CD14-positive monocyte (primary cell): ENCODE data around the gene IRS2. TPM values are rescaled to one million over a fixed set of nuclear protein-coding genes. Genes with fewer than 3 reads are reported as not detected.

ENCODE experiments used
- DNase-seq, 3 donors: peaks; one replicate each; pipeline ENCODE4 v3.0.0-alpha.2; 2011 to 2022
- H2AFZ ChIP-seq: 2 replicates; pipeline ENCODE4 v1.6.0; 2012; ENCODE audit warnings: mild to moderate bottlenecking, low read depth, low read length, inconsistent platforms; ENCODE audit not compliant: insufficient read depth, poor library complexity, severe bottlenecking
- H3K27ac ChIP-seq, 2 donors: 1 replicate in 1 of 2; 2 replicates in 1 of 2; pipeline ENCODE4 v1.5.1; 2012 to 2013; ENCODE audit warnings: low read length in 2 of 2, control low read depth in 1 of 2, inconsistent platforms in 1 of 2, low read depth in 1 of 2, mild to moderate bottlenecking in 1 of 2
- H3K27me3 ChIP-seq, 2 donors: one replicate each; pipeline versions ENCODE4 v1.6.0 to v1.6.1; 2011 to 2013; ENCODE audit warnings: low read length in 2 of 2; ENCODE audit not compliant: control insufficient read depth in 2 of 2, insufficient read depth in 2 of 2
- H3K36me3 ChIP-seq, 2 donors: replicated peaks in 1 of 2; 1 replicate in 1 of 2; 2 replicates in 1 of 2; pipeline versions ENCODE4 v1.5.1 to v1.6.1; 2012 to 2013; ENCODE audit warnings: low read length in 2 of 2, control low read depth in 1 of 2, inconsistent platforms in 1 of 2, mild to moderate bottlenecking in 1 of 2; ENCODE audit not compliant: insufficient read depth in 2 of 2, control insufficient read depth in 1 of 2
- H3K4me1 ChIP-seq, 2 donors: 1 replicate in 1 of 2; 2 replicates in 1 of 2; pipeline versions ENCODE4 v1.5.1 to v1.6.1; 2012 to 2013; ENCODE audit warnings: low read length in 2 of 2, control low read depth in 1 of 2, inconsistent platforms in 1 of 2, mild to moderate bottlenecking in 1 of 2, moderate library complexity in 1 of 2; ENCODE audit not compliant: insufficient read depth in 2 of 2, control insufficient read depth in 1 of 2
- H3K4me2 ChIP-seq: replicated peaks from 2 replicates; pipeline ENCODE3; 2012; ENCODE audit warnings: low read length, moderate library complexity, mild to moderate bottlenecking; ENCODE audit not compliant: poor library complexity, severe bottlenecking; ENCODE audit errors: extremely low read depth
- H3K4me3 ChIP-seq, 3 experiments: fragments of 200-600 bp in 1 of 3; sonication (generic) in 1 of 3; replicated peaks in 1 of 3; 1 replicate in 2 of 3; 2 replicates in 1 of 3; pipeline ENCODE4 v1.5.1; 2011 to 2013; ENCODE audit warnings: low read length in 3 of 3, mild to moderate bottlenecking in 3 of 3, control low read depth in 2 of 3, low read depth in 2 of 3, inconsistent platforms in 1 of 3, moderate library complexity in 1 of 3
- H3K79me2 ChIP-seq: 2 replicates; pipeline ENCODE4 v1.6.0; 2012; ENCODE audit warnings: mild to moderate bottlenecking, control low read depth, inconsistent platforms, low read length, moderate library complexity; ENCODE audit not compliant: insufficient read depth
- H3K9ac ChIP-seq: 2 replicates; pipeline ENCODE4 v1.6.0; 2017; ENCODE audit warnings: low read length, mild to moderate bottlenecking; ENCODE audit not compliant: insufficient read depth, poor library complexity, severe bottlenecking
- H3K9me3 ChIP-seq, 2 donors: replicated peaks in 1 of 2; 1 replicate in 1 of 2; 2 replicates in 1 of 2; pipeline versions ENCODE4 v1.5.1 to v1.6.1; 2012 to 2013; ENCODE audit warnings: low read length in 2 of 2, control low read depth in 1 of 2; ENCODE audit not compliant: control insufficient read depth in 1 of 2, insufficient read depth in 1 of 2
- H4K20me1 ChIP-seq: 2 replicates; pipeline ENCODE4 v1.6.0; 2012; ENCODE audit warnings: mild to moderate bottlenecking, low read length, control low read depth, moderate library complexity; ENCODE audit not compliant: insufficient read depth
- H3K27ac Mint-ChIP-seq, 7 donors: one replicate each; pipeline ENCODE4 v1.8.0; 2020; ENCODE audit warnings: mild to moderate bottlenecking in 7 of 7, mixed read lengths in 7 of 7, moderate library complexity in 6 of 7, inconsistent platforms in 2 of 7
- H3K27me3 Mint-ChIP-seq, 3 donors: one replicate each; pipeline ENCODE4 v1.8.0; 2021 to 2022; ENCODE audit warnings: low read depth in 3 of 3, mild to moderate bottlenecking in 3 of 3, mixed read lengths in 3 of 3, moderate library complexity in 3 of 3, inconsistent platforms in 1 of 3
- H3K36me3 Mint-ChIP-seq, 2 donors: one replicate each; pipeline ENCODE4 v1.8.0; 2020; ENCODE audit warnings: mixed read lengths in 2 of 2, inconsistent platforms in 1 of 2, mild to moderate bottlenecking in 1 of 2
- H3K4me1 Mint-ChIP-seq: one replicate; pipeline ENCODE4 v1.8.0; 2020; ENCODE audit warnings: mild to moderate bottlenecking, mixed read lengths
- H3K4me3 Mint-ChIP-seq, 2 donors: one replicate each; pipeline ENCODE4 v1.8.0; 2020; ENCODE audit warnings: mild to moderate bottlenecking in 2 of 2, mixed read lengths in 2 of 2, moderate library complexity in 1 of 2
- H3K9me3 Mint-ChIP-seq, 7 donors: one replicate each; pipeline ENCODE4 v1.8.0; 2020 to 2022; ENCODE audit warnings: mixed read lengths in 7 of 7, mild to moderate bottlenecking in 6 of 7, moderate library complexity in 6 of 7, inconsistent platforms in 2 of 7
- CTCF ChIP-seq: fragments of 200-600 bp; IDR thresholded peaks from one replicate; pipeline ENCODE4 v1.8.0; 2022; ENCODE audit warnings: antibody characterized with exemption, mild to moderate bottlenecking
- WGBS: methylation state at CpG from one replicate; pipeline ENCODE4 v1.1.5; 2013; ENCODE audit warnings: missing lambda C conversion rate; ENCODE audit not compliant: insufficient coverage; 5-methylcytosine and 5-hydroxymethylcytosine counted together
- intact Hi-C, 2 donors: fragments of 100-400 bp; cut with micrococcal nuclease; formaldehyde crosslinking; loops; one replicate each; pipeline versions ENCODE4 v1.15.0 to v1.15.1; 2023
- polyA plus RNA-seq, 3 donors: library from polyadenylated mRNA; depleted of rRNA in 1 of 3; unstranded in 2 of 3; stranded (reverse) in 1 of 3; fragments of 300-500 nt in 2 of 3; fragments of >200 nt in 1 of 3; fragmentation: Illumina TruSeq in 2 of 3; gene quantifications; 1 replicate in 2 of 3; 2 replicates in 1 of 3; pipeline ENCODE4 v1.2.3, GENCODE V29; 2012 to 2021

The IRS2 gene
- polyA plus RNA-seq, 3 donors: 2.4 to 27.1 (median 3.5) TPM

GRCh38 chr13:109706015-109706715 is 80.2 kb downstream of the IRS2 start:
- H3K27me3 Mint-ChIP-seq: peaks cover 0 to 1% (median 0%) of the 10 kb centered on the region in 3 donors
- no peak overlapping the region for H3K4me2 ChIP-seq

More at GRCh38 chr13:109706015-109706715, 80.2 kb downstream of the IRS2 start:
- peaks cover 26 to 27% of the 10 kb centered on the region in 2 donors for H3K4me1 ChIP-seq
- peak overlapping the region; percentile 83 to 86 for H3K27ac ChIP-seq
- no peaks in the 10 kb centered on the region for H3K27me3 ChIP-seq
- H4K20me1 ChIP-seq: no peaks in the 10 kb centered on the region
- peak overlapping the region in 1 of 3 experiments; percentile 66 for H3K4me3 ChIP-seq
- H3K9me3 ChIP-seq: no peaks in the 10 kb centered on the region
- Mint-ChIP-seq H3K27ac (peak overlapping the region; percentile 95 to 99 (median 98)), H3K4me1 (peaks cover 46% of the 10 kb centered on the region), H3K36me3 (peaks cover 0 to 5% of the 10 kb centered on the region in 2 donors), H3K9me3 (peaks cover 0 to 9% (median 5%) of the 10 kb centered on the region in 7 donors), H3K4me3 (peak overlapping the region in 1 of 2 donors; percentile 16)
- H3K9ac ChIP-seq: no peak overlapping the region
- TF ChIP-seq CTCF: no peak
- H3K79me2 ChIP-seq: no peaks in the 10 kb centered on the region
- 25% methylated on average over 7 of the region's 12 CpGs for WGBS
- DNase-seq: peak in 1 of 3 donors; percentile 12
- no peaks in the 10 kb centered on the region for H3K36me3 ChIP-seq
- peak overlapping the region; percentile 19 for H2AFZ ChIP-seq
- intact Hi-C loops: no loop called here
